Adrenal gland (tissue), 5 donors: ENCODE data around the gene FBLN7.

Experiments used
- CTCF ChIP-seq, 6 experiments: fragments of 450-650 bp in 4 of 6; fragments of 200-600 bp in 2 of 6; sonication (generic) in 1 of 6; IDR thresholded peaks; 1 replicate in 5 of 6; 2 replicates in 1 of 6; pipeline versions ENCODE4 v1.5.1 to v1.8.0; 2016 to 2021; ENCODE audit warnings: antibody characterized with exemption in 6 of 6, mild to moderate bottlenecking in 2 of 6, moderate library complexity in 1 of 6
- POLR2A ChIP-seq, 2 donors: fragments of 450-650 bp; IDR thresholded peaks; one replicate each; pipeline ENCODE4 v1.6.1; 2017; ENCODE audit warnings: antibody characterized with exemption in 2 of 2, mild to moderate bottlenecking in 2 of 2, moderate library complexity in 1 of 2
- donor health status: DM: no; HTN: no; CAD: no.

GRCh38 chr2:112129060-112129459 is 9.1 kb upstream of the FBLN7 start:
- TF ChIP-seq CTCF (IDR thresholded peaks at IDR 0.05), result no peak
- no peak for TF ChIP-seq POLR2A (IDR thresholded peaks at IDR 0.05)
